ENCODE results near the gene ZRANB3. TPM values are rescaled to one million over a fixed set of nuclear protein-coding genes. Genes with fewer than 3 reads are reported as not detected.

The ZRANB3 gene
- total and polyA plus RNA-seq, 2 donors (not counting 3 experiments of a cell fraction or from before 2014, with no cell fraction given): 2.2 to 6.0 TPM

GRCh38 chr2:135457279-135457678, 73.7 kb downstream of the ZRANB3 start:
- Histone ChIP-seq H3K4me2 (ENCODE audit: insufficient read depth, low read length) (no peak overlapping the region), H3K9me1 (replicated peaks; ENCODE audit: control insufficient read depth, extremely low read depth, insufficient read depth, low read length) (no peaks in the 10 kb centered on the region), H4K20me1 (replicated peaks; ENCODE audit: control insufficient read depth, extremely low read depth, insufficient read depth, low read length) (no peaks in the 10 kb centered on the region), H3K36me3 (ENCODE audit: control insufficient read depth in 2 of 2, extremely low read depth in 1 of 2, insufficient read depth in 2 of 2, low read length in 2 of 2) (no peaks in the 10 kb centered on the region), H2AFZ (ENCODE audit: low read depth, low read length) (no peak overlapping the region), H3K27ac (ENCODE audit: insufficient read depth, low read depth, low read length) (no peak overlapping the region), H3K9ac (replicated peaks; ENCODE audit: extremely low read depth, insufficient read depth, low read length) (no peak overlapping the region), H3K4me3 (replicated peaks in 1 of 3; ENCODE audit: insufficient read depth in 1 of 3, low read depth in 1 of 3, low read length in 3 of 3) (no peak overlapping the region), H3K79me2 (ENCODE audit: control insufficient read depth, insufficient read depth, low read length) (no peaks in the 10 kb centered on the region), H3K4me1 (ENCODE audit: control insufficient read depth, extremely low read depth, insufficient read depth, low read length) (no peaks in the 10 kb centered on the region), H3K9me3 (replicated peaks; ENCODE audit: control insufficient read depth, insufficient read depth, low read length) (no peaks in the 10 kb centered on the region), H3K27me3 (ENCODE audit: control insufficient read depth in 2 of 2, insufficient read depth in 2 of 2, low read length in 2 of 2) (no peaks in the 10 kb centered on the region)
- no TSS peak for BruUV-seq (replicated peaks)
- dilution Hi-C loops (cut with MboI; ENCODE audit: extremely low pct_ligation_motif_present, low sequenced_read_pairs): no loop called here
- POLR2A ChIA-PET: no interaction called here
- CTCF ChIA-PET: no interaction called here
- DNase-seq (ENCODE audit: low read depth, low spot score): no peak
- no peak for TF ChIP-seq JUN (IDR thresholded peaks at IDR 0.05; ENCODE audit: borderline replicate concordance, insufficient read depth, insufficient read length, low read depth)
- no peak for TF ChIP-seq GATA2 (IDR thresholded peaks at IDR 0.05; ENCODE audit: insufficient read depth, insufficient read length, low read depth, low read length)
- TF ChIP-seq FOS (IDR thresholded peaks at IDR 0.05; ENCODE audit: borderline replicate concordance, insufficient read depth, low read length): no peak
- TF ChIP-seq POLR2AphosphoS5 (IDR thresholded peaks at IDR 0.05; ENCODE audit: insufficient read depth, low read depth, low read length): no peak
- no peak for TF ChIP-seq EZH2 (IDR thresholded peaks at IDR 0.05; ENCODE audit: borderline replicate concordance, low read depth, low read length, severe bottlenecking)
- no peak for TF ChIP-seq POLR2A (IDR thresholded peaks at IDR 0.05; ENCODE audit: low read depth, low read length)
- intact Hi-C loops (cut with micrococcal nuclease): no loop called here
- no peak for FAIRE-seq

- Histone ChIP-seq H3K79me2 (ENCODE audit: control insufficient read depth, insufficient read depth, low read length) (no peaks in the 10 kb centered on the region), H3K27ac (ENCODE audit: insufficient read depth, low read depth, low read length) (no peak overlapping the region), H3K4me1 (ENCODE audit: control insufficient read depth, extremely low read depth, insufficient read depth, low read length) (no peaks in the 10 kb centered on the region), H3K9me3 (replicated peaks; ENCODE audit: control insufficient read depth, insufficient read depth, low read length) (no peaks in the 10 kb centered on the region), H3K36me3 (ENCODE audit: control insufficient read depth in 2 of 2, extremely low read depth in 1 of 2, insufficient read depth in 2 of 2, low read length in 2 of 2) (no peaks in the 10 kb centered on the region), H3K9ac (replicated peaks; ENCODE audit: extremely low read depth, insufficient read depth, low read length) (no peak overlapping the region), H3K4me2 (ENCODE audit: insufficient read depth, low read length) (no peak overlapping the region), H4K20me1 (replicated peaks; ENCODE audit: control insufficient read depth, extremely low read depth, insufficient read depth, low read length) (no peaks in the 10 kb centered on the region), H3K27me3 (ENCODE audit: control insufficient read depth in 2 of 2, insufficient read depth in 2 of 2, low read length in 2 of 2) (no peaks in the 10 kb centered on the region), H3K4me3 (replicated peaks in 1 of 3; ENCODE audit: insufficient read depth in 1 of 3, low read depth in 1 of 3, low read length in 3 of 3) (no peak overlapping the region), H2AFZ (ENCODE audit: low read depth, low read length) (no peak overlapping the region), H3K9me1 (replicated peaks; ENCODE audit: control insufficient read depth, extremely low read depth, insufficient read depth, low read length) (no peaks in the 10 kb centered on the region)
- dilution Hi-C loops (cut with MboI; ENCODE audit: extremely low pct_ligation_motif_present, low sequenced_read_pairs): no loop called here
- TF ChIP-seq MYC (IDR thresholded peaks at IDR 0.05; ENCODE audit: low read depth, low read length): no peak
- TF ChIP-seq POLR2A (IDR thresholded peaks at IDR 0.05; ENCODE audit: low read depth, low read length): no peak
- TF ChIP-seq EZH2 (IDR thresholded peaks at IDR 0.05; ENCODE audit: borderline replicate concordance, low read depth, low read length, severe bottlenecking): no peak
- TF ChIP-seq GATA2 (IDR thresholded peaks at IDR 0.05; ENCODE audit: insufficient read depth, insufficient read length, low read depth, low read length): no peak
- TF ChIP-seq POLR2AphosphoS5 (IDR thresholded peaks at IDR 0.05; ENCODE audit: insufficient read depth, low read depth, low read length): no peak
- no peak for TF ChIP-seq CTCF (IDR thresholded peaks at IDR 0.05; ENCODE audit: extremely low read depth in 1 of 2, insufficient read depth in 1 of 2, low read depth in 1 of 2, low read length in 2 of 2)
- no peak for TF ChIP-seq FOS (IDR thresholded peaks at IDR 0.05; ENCODE audit: borderline replicate concordance, insufficient read depth, low read length)
- TF ChIP-seq MAX (IDR thresholded peaks at IDR 0.05; ENCODE audit: insufficient read depth, insufficient read length): no peak
- TF ChIP-seq JUN (IDR thresholded peaks at IDR 0.05; ENCODE audit: borderline replicate concordance, insufficient read depth, insufficient read length, low read depth): no peak
- ChIA-PET POLR2A (no interaction called here), CTCF (no interaction called here)
- intact Hi-C loops (cut with micrococcal nuclease): no loop called here
- BruUV-seq (replicated peaks): no TSS peak
- no peak for DNase-seq (ENCODE audit: low read depth, low spot score)
- no peak for FAIRE-seq
These were observed 74.2 kb downstream of the ZRANB3 start for GRCh38 chr2:135456835-135457234.

All from endothelial cell of umbilical vein (primary cell).